Body of pancreas (tissue), 4 donors: ENCODE data around the gene ACADL. TPM values are rescaled to one million over a fixed set of nuclear protein-coding genes. Genes with fewer than 3 reads are reported as not detected.
A peak's percentile ranks its signal among the peaks of the same experiment; 100 is the strongest.
"Not testable (repeated sequence)": the region's sequence is repeated elsewhere in the genome, so short reads cannot be mapped to it uniquely, and the experiment has no call there.

Source experiments
- ATAC-seq: fragments of 150-250 bp; one replicate; pipeline ENCODE4 v1.9.1; 2016
- DNase-seq, 4 donors: peaks; one replicate each; pipeline ENCODE4 v3.0.0-alpha.2; 2019
- H3K27ac ChIP-seq, 4 donors: fragments of 200-600 bp; sonication (generic); 1 replicate in 3 of 4; 2 replicates in 1 of 4; pipeline versions ENCODE4 v1.5.1 to v1.6.1; 2016 to 2019; ENCODE audit warnings: mild to moderate bottlenecking in 1 of 4, mixed read lengths in 1 of 4, moderate library complexity in 1 of 4
- H3K27me3 ChIP-seq, 2 donors: fragments of 200-600 bp; sonication (generic); one replicate each; pipeline ENCODE4 v1.6.0; 2016; ENCODE audit warnings: mild to moderate bottlenecking in 1 of 2
- H3K36me3 ChIP-seq, 2 donors: fragments of 200-600 bp; sonication (generic); replicated peaks in 1 of 2; 2 replicates each; pipeline ENCODE4 v1.5.1; 2016; ENCODE audit warnings: low read depth in 2 of 2; ENCODE audit not compliant: insufficient read depth in 1 of 2
- H3K4me1 ChIP-seq: fragments of 200-600 bp; sonication (generic); one replicate; pipeline ENCODE4 v1.6.0; 2016
- H3K4me3 ChIP-seq, 2 donors: fragments of 200-600 bp; sonication (generic); 1 replicate in 1 of 2; 2 replicates in 1 of 2; pipeline ENCODE4 v1.5.1; 2016 to 2019
- H3K9me3 ChIP-seq, 3 donors: fragments of 200-600 bp; sonication (generic); 1 replicate in 2 of 3; 2 replicates in 1 of 3; pipeline ENCODE4 v1.5.1; 2016
- CTCF ChIP-seq, 7 experiments: fragments of 450-650 bp in 4 of 7; fragments of 200-600 bp in 3 of 7; sonication (generic) in 3 of 7; IDR thresholded peaks; one replicate each; pipeline ENCODE4 v1.5.1; 2016 to 2019; ENCODE audit warnings: antibody characterized with exemption in 7 of 7
- POLR2A ChIP-seq, 3 donors: fragments of 450-650 bp; IDR thresholded peaks; one replicate each; pipeline ENCODE4 v1.6.1; 2016; ENCODE audit warnings: antibody characterized with exemption in 3 of 3, mild to moderate bottlenecking in 2 of 3
- WGBS, 2 donors: methylation state at CpG; one replicate each; pipeline ENCODE4 v1.1.5; 2017; 5-methylcytosine and 5-hydroxymethylcytosine counted together
- intact Hi-C: fragments of 100-400 bp; cut with DNase I; formaldehyde crosslinking; loops from one replicate; pipeline ENCODE4 v1.15.1; 2023
- total RNA-seq, 2 donors: library from RNA; depleted of rRNA; stranded (reverse); fragments of >200 nt; gene quantifications; one replicate each; pipeline ENCODE4 v1.1.0, GENCODE V29; 2016

The ACADL gene
- total RNA-seq, 2 donors from 2014 or later, result 26.4 to 56.6 TPM

DNA sequence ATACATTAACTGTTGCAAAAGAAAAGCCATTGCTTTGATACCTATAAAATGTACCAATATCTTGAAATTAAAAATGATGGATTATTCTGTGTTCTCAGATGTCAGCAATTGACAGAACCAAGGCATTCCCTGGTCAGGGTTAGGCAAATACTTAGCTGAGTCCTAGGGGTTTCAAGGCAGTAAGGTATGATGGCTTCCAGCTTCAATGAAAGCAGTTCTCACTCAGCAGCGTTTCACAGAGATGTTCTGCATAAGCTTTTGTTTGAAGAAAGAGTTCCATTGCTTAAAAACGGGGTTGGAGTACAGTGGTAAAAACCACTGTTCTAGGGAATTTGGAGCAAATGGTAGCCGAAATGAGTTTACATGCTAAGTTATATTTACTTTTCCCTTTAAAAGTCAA lies 37.1 kb downstream of the ACADL start:
- intact Hi-C loops, result no loop called here
- H3K27me3 ChIP-seq, result no peaks in the 10 kb centered on the region
- DNase-seq, result no peak
- 69 to 84% methylated on average over 3 of the region's 3 CpGs for WGBS, 2 donors
- peaks cover 30% of the 10 kb centered on the region for H3K4me1 ChIP-seq
- no peak for TF ChIP-seq CTCF (IDR thresholded peaks at IDR 0.05)
- no peak for TF ChIP-seq POLR2A (IDR thresholded peaks at IDR 0.05)
- H3K4me3 ChIP-seq, result no peak overlapping the region
- H3K27ac ChIP-seq, result peak overlapping the region in 2 of 4 donors; percentile 25 to 86
- H3K36me3 ChIP-seq, result no peaks in the 10 kb centered on the region
- H3K9me3 ChIP-seq, result peaks cover 0 to 4% (median 0%) of the 10 kb centered on the region in 3 donors
- ATAC-seq, result no peak

DNA sequence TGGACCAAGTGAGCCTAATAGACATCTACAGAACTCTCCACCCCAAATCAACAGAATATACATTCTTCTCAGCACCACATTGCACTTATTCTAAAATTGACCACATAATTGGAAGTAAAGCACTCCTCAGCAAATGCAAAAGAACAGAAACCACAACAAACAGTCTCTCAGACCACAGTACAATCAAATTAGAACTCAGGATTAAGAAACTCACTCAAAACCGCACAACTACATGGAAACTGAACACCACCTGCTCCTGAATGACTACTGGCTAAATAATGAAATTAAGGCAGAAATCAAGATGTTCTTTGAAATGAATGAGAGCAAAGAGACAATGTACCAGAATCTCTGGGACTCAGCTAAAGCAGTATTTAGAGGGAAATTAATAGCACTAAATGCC lies 41.3 kb downstream of the ACADL start:
- intact Hi-C loops, ATAC-seq: not testable (repeated sequence)
- 85 to 91% methylated on average over 1 of the region's 1 CpG for WGBS, 2 donors

DNA sequence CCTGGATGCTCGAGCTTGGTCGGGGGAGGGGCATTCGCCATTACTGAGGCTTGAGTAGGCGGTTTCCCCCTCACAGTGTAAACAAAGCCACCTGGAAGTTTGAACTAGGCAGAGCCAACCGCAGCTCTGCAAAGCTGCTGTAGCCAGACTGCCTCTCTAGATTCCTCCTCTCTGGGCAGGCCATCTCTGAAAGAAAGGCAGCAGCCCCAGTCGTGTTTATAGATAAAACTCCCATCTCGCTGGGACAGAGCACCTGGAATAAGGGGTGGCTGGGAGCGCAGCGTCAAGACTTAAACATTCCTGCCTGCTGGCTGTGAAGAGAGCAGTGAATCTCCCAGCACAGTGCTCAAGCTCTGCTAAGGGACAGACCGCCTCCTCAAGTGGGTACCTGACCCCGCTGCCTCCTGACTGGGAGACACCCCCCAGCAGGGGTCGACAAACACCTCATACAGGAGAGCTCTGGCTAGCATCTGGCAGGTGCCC lies 43.6 kb downstream of the ACADL start:
- H3K36me3 ChIP-seq, H3K27me3 ChIP-seq, H3K27ac ChIP-seq, ATAC-seq, H3K9me3 ChIP-seq, H3K4me3 ChIP-seq, intact Hi-C loops: not testable (repeated sequence)
- DNase-seq, result peak in 3 of 4 donors; percentile 17 to 64 (median 41)
- H3K4me1 ChIP-seq, result peaks cover 22% of the 10 kb centered on the region
- 75 to 85% methylated on average over 4 to 12 of the region's 12 CpGs for WGBS, 2 donors

More for the DNA sequence above, 41.3 kb downstream of the ACADL start:
- peaks cover 30% of the 10 kb centered on the region for H3K4me1 ChIP-seq
- H3K4me3 ChIP-seq, H3K36me3 ChIP-seq, H3K9me3 ChIP-seq, H3K27me3 ChIP-seq, H3K27ac ChIP-seq, DNase-seq: not testable (repeated sequence)

DNA sequence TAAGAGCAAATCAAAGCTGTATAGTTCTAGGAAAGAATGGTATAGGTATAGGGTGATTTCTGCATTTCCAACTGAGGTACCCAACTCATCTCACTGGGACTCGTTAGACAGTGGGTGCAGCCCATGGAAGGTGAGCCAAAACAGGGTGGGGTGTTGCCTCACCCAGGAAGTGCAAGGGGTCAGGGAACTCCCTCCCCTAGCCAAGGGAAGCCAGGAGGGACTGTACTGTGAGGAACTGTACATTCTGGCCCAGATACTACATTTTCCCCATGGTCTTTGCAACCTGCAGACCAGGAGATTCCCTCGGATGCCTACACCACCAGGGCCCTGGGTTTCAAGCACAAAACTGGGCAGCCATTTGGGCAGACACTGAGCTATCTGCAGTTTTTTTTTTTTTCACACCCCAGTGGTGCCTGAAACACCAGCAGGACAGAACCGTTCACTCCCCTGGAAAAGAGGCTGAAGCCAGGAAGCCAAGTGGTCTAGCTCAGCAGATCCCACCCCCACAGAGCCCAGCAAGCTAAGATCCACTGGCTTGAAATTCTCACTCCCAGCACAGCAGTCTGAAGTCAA lies 44.1 kb downstream of the ACADL start:
- Histone ChIP-seq H3K4me1 (peaks cover 22% of the 10 kb centered on the region), H3K27ac (peak overlapping the region in 1 of 4 donors; percentile 38)
- intact Hi-C loops, H3K36me3 ChIP-seq, H3K4me3 ChIP-seq, ATAC-seq, DNase-seq, H3K9me3 ChIP-seq, H3K27me3 ChIP-seq: not testable (repeated sequence)
- WGBS, 2 donors, result 78 to 83% methylated on average over 3 of the region's 3 CpGs

DNA sequence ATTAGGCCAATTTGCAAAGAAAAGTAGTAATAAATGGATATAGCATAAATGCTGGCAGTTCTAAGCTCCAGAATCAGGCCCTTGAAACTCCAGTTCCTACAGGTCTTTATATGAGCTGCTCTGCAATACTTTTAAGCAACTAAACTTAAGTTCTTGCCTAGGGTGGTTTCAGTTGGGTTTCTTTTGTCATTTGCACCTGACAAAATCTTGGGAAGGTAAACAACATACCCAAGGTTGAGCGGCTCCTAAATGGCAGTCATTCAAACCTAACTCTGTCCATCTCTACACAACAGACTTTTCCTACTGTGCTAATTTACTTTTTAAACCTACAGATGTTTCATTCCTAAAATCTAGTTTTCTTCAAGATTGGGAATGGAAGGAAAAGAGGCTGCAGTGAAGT lies 44.8 kb downstream of the ACADL start:
- Histone ChIP-seq H3K4me1 (peaks cover 22% of the 10 kb centered on the region), H3K27me3 (no peaks in the 10 kb centered on the region), H3K9me3 (peaks cover 0 to 4% (median 0%) of the 10 kb centered on the region in 3 donors), H3K36me3 (no peaks in the 10 kb centered on the region), H3K27ac (peak overlapping the region in 2 of 4 donors; percentile 38 to 39), H3K4me3 (no peak overlapping the region)
- TF ChIP-seq CTCF (IDR thresholded peaks at IDR 0.05) (no peak), POLR2A (IDR thresholded peaks at IDR 0.05) (no peak)
- 40 to 46% methylated on average over 1 of the region's 1 CpG for WGBS, 2 donors
- DNase-seq, result no peak
- peak; percentile 38 for ATAC-seq
- intact Hi-C loops, result no loop called here

DNA sequence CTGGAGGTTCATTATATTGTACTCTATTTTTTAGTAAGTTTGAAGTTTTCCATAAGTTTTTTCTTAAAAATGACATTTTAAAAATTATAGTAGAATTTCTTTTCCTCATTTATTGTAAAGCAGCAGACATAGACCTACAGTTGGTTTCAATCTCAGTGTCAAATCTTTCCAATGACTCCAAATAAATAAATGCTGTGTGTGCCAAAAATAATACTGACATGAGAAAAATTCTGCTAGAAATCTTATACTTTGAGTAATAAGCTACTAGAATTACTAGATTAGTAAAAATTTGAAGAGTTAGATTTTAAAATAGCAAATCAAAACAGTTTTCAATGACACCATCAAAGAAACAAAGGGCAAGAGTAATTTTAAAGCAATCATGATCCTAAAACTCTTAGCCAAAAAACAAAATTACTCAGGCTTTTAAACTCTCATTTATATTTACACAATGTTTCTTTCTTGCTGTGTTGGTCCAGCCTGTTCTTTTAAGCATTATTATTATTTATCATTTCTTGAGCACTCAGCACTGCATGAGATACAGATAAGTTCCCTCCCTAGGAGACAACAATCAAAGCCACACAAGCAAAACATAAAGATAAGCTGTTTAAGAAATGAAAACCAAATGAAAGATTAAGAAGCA lies 45.8 kb downstream of the ACADL start:
- Histone ChIP-seq H3K27ac (peak overlapping the region in 1 of 4 donors; percentile 15), H3K36me3 (no peaks in the 10 kb centered on the region), H3K27me3 (no peaks in the 10 kb centered on the region), H3K4me1 (peaks cover 22% of the 10 kb centered on the region), H3K9me3 (peaks cover 0 to under 1% (median 0%) of the 10 kb centered on the region in 3 donors), H3K4me3 (no peak overlapping the region)
- ATAC-seq, result no peak
- no peak for DNase-seq
- intact Hi-C loops, result no loop called here
- TF ChIP-seq CTCF (IDR thresholded peaks at IDR 0.05) (no peak), POLR2A (IDR thresholded peaks at IDR 0.05) (no peak)
